ENCODE data around the gene LPCAT2. TPM values are rescaled to one million over a fixed set of nuclear protein-coding genes. Genes with fewer than 3 reads are reported as not detected.

Gene LPCAT2
- polyA plus RNA-seq, 1 experiment: 20.6 TPM

GRCh38 chr16:55529018-55529417 is 20.1 kb downstream of the LPCAT2 start:
- TF ChIP-seq, protein P1, sequence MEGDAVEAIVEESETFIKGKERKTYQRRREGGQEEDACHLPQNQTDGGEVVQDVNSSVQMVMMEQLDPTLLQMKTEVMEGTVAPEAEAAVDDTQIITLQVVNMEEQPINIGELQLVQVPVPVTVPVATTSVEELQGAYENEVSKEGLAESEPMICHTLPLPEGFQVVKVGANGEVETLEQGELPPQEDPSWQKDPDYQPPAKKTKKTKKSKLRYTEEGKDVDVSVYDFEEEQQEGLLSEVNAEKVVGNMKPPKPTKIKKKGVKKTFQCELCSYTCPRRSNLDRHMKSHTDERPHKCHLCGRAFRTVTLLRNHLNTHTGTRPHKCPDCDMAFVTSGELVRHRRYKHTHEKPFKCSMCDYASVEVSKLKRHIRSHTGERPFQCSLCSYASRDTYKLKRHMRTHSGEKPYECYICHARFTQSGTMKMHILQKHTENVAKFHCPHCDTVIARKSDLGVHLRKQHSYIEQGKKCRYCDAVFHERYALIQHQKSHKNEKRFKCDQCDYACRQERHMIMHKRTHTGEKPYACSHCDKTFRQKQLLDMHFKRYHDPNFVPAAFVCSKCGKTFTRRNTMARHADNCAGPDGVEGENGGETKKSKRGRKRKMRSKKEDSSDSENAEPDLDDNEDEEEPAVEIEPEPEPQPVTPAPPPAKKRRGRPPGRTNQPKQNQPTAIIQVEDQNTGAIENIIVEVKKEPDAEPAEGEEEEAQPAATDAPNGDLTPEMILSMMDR (IDR thresholded peaks at IDR 0.05; ENCODE audit: low read depth, low read length): no peak
- no peaks in the 10 kb centered on the region for H3K9me3 ChIP-seq (ENCODE audit: control insufficient read depth, insufficient read depth, low read length)
- ChIA-PET CTCF (interaction anchor here (1.2 to 6.5 kb wide), 2 partner anchors 63 to 85 kb away, joined by 3 to 57 read pairs; no protein-coding TSS in a partner anchor), POLR2A (no interaction called here)
- H3K27ac ChIP-seq (ENCODE audit: low read depth, low read length): no peak overlapping the region
- no peaks in the 10 kb centered on the region for H3K27me3 ChIP-seq (ENCODE audit: control insufficient read depth, insufficient read depth, low read length)
- no peak overlapping the region for H3K4me3 ChIP-seq (ENCODE audit: low read depth, low read length)
- no peak for DNase-seq (ENCODE audit: low read depth, low spot score)

DNA sequence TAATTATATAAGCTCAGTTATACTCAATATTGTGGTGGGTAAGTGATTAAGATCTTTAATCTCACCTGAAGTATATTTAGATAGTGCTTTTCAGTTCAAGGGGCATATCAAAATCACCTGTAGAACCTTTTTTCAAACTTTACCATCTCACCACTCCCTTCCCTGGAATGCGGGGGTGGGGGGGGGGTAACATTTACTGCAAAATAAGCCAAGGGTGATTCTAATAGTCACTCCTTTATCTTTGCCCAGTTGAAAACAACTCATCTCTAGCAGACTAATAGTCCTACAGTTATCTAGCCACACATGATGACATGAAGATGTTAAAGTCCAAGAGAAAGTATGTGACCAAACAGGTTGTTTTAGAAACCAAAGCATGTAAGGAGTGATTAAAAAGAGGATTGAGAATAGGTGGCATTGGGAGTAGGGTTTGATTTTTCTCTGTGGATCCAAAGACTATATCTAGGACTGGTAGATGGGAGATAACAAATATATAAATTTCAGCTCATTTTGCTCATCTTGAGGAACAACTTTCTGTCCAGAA is 21.5 kb downstream of the LPCAT2 start:
- CTCF ChIA-PET: interaction anchor here (6.5 kb wide), 1 partner anchor 65 kb away, joined by 57 read pairs; no protein-coding TSS in a partner anchor
- no peak overlapping the region for H3K27ac ChIP-seq (ENCODE audit: low read depth, low read length)
- TF ChIP-seq, protein P1 (IDR thresholded peaks at IDR 0.05; ENCODE audit: low read depth, low read length): no peak
- no peaks in the 10 kb centered on the region for H3K27me3 ChIP-seq (ENCODE audit: control insufficient read depth, insufficient read depth, low read length)
- no peak for DNase-seq (ENCODE audit: low read depth, low spot score)
- POLR2A ChIA-PET: no interaction called here
- H3K9me3 ChIP-seq (ENCODE audit: control insufficient read depth, insufficient read depth, low read length): no peaks in the 10 kb centered on the region
- no peak overlapping the region for H3K4me3 ChIP-seq (ENCODE audit: low read depth, low read length)

DNA sequence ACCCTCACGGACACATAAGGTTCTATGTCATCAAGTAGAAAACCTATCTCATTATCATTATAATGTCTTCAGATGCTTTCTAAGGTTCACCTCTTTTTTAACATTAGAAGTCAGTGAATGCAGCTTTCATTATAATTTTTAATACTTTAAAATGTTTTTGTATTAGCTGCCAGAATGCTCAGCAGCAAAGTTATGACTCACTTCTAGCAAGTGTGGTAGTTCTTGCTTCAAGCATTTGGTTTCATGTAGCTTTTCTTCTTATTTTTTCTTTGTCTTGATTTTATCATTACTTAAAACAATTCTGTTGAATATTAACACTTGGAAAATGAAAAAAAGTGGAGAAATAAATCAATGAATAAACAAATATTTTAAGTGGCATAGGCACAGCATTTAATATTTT is 23.4 kb downstream of the LPCAT2 start:
- no peak for DNase-seq (ENCODE audit: low read depth, low spot score)
- TF ChIP-seq, protein P1 (IDR thresholded peaks at IDR 0.05; ENCODE audit: low read depth, low read length): no peak
- POLR2A ChIA-PET: interaction anchor here (1.3 kb wide), 1 partner anchor 23 kb away, joined by 3 read pairs; no protein-coding TSS in a partner anchor
- no peak overlapping the region for H3K4me3 ChIP-seq (ENCODE audit: low read depth, low read length)
- CTCF ChIA-PET: interaction anchor here (0.9 to 6.5 kb wide), 6 partner anchors 12 to 180 kb away, joined by 3 to 57 read pairs (median 3); no protein-coding TSS in a partner anchor
- no peak overlapping the region for H3K27ac ChIP-seq (ENCODE audit: low read depth, low read length)
- H3K9me3 ChIP-seq (ENCODE audit: control insufficient read depth, insufficient read depth, low read length): no peaks in the 10 kb centered on the region
- H3K27me3 ChIP-seq (ENCODE audit: control insufficient read depth, insufficient read depth, low read length): no peaks in the 10 kb centered on the region

- ChIA-PET CTCF (interaction anchor here (9.3 kb wide), 1 partner anchor 71 kb away, joined by 195 read pairs; no protein-coding TSS in a partner anchor), POLR2A (no interaction called here)
- DNase-seq (ENCODE audit: low read depth, low spot score): no peak
- no peak overlapping the region for H3K27ac ChIP-seq (ENCODE audit: low read depth, low read length)
- H3K4me3 ChIP-seq (ENCODE audit: low read depth, low read length): no peak overlapping the region
- TF ChIP-seq, protein P1 (IDR thresholded peaks at IDR 0.05; ENCODE audit: low read depth, low read length): no peak
- no peaks in the 10 kb centered on the region for H3K9me3 ChIP-seq (ENCODE audit: control insufficient read depth, insufficient read depth, low read length)
- H3K27me3 ChIP-seq (ENCODE audit: control insufficient read depth, insufficient read depth, low read length): no peaks in the 10 kb centered on the region
Observed at GRCh38 chr16:55534756-55535155, 25.9 kb downstream of the LPCAT2 start.

DNA sequence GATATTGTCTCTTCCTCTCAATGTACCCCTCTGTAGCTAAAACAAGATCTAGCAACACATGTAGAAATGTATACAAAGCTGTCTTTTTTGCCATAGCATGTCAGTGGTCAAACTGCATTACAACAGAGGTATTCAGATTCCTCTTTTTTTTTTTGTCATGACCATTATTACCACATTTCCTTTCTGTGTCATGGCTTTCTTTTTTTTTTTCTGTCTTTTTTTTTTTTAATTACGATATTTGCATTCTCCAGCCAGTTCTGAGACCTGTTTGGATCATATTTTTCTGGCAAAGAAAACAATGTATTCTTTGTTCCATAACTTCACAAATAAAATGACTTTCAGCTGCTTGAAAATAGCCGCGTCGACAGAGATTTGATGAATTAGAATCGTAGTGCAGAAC is 30.2 kb downstream of the LPCAT2 start:
- Histone ChIP-seq H3K27me3 (ENCODE audit: control insufficient read depth, insufficient read depth, low read length) (no peaks in the 10 kb centered on the region), H3K27ac (ENCODE audit: low read depth, low read length) (no peak overlapping the region), H3K4me3 (ENCODE audit: low read depth, low read length) (no peak overlapping the region), H3K9me3 (ENCODE audit: control insufficient read depth, insufficient read depth, low read length) (no peaks in the 10 kb centered on the region)
- ChIA-PET CTCF (interaction anchor here (0.7 to 9.3 kb wide), 5 partner anchors 37 to 83 kb away, joined by 3 to 195 read pairs (median 5); no protein-coding TSS in a partner anchor), POLR2A (interaction anchor here (0.6 to 1.0 kb wide), 4 partner anchors 19 to 68 kb away, joined by 3 to 7 read pairs (median 4); no protein-coding TSS in a partner anchor)
- no peak for DNase-seq (ENCODE audit: low read depth, low spot score)
- TF ChIP-seq, protein P1 (IDR thresholded peaks at IDR 0.05; ENCODE audit: low read depth, low read length): no peak

Data from AG04450 (cell line).